Adrenal gland (tissue), 5 donors: Measurements from ENCODE around the gene WDR31.

Source experiments
- POLR2A ChIP-seq, 2 donors: fragments of 450-650 bp; IDR thresholded peaks; one replicate each; pipeline ENCODE4 v1.6.1; 2017; ENCODE audit warnings: antibody characterized with exemption in 2 of 2, mild to moderate bottlenecking in 2 of 2, moderate library complexity in 1 of 2
- TF ChIP-seq, protein P1 (sequence below), 6 experiments: fragments of 450-650 bp in 4 of 6; fragments of 200-600 bp in 2 of 6; sonication (generic) in 1 of 6; IDR thresholded peaks; 1 replicate in 5 of 6; 2 replicates in 1 of 6; pipeline versions ENCODE4 v1.5.1 to v1.8.0; 2016 to 2021; ENCODE audit warnings: antibody characterized with exemption in 6 of 6, mild to moderate bottlenecking in 2 of 6, moderate library complexity in 1 of 6
- donor health status: DM: no; HTN: no; CAD: no.

DNA sequence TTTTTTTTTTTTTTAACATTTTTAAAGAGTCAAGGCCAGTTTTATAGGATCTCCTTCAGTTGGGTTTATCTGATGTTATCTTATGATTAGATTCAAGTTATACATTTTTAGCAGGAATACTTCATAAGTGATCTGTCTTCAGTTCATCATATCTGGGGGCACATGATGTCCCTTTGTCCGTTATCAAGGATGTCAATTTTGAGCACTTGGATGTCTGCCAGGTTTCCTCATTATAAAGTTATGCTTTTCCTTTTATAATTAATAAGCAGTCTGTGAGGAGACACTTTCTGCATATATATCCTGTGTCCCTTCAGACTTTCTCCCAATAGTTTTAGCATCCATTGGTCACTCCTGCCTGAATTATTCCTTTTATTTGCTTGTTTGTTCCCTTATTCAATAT is 24.9 kb upstream of the WDR31 start:
- TF ChIP-seq, protein P1, sequence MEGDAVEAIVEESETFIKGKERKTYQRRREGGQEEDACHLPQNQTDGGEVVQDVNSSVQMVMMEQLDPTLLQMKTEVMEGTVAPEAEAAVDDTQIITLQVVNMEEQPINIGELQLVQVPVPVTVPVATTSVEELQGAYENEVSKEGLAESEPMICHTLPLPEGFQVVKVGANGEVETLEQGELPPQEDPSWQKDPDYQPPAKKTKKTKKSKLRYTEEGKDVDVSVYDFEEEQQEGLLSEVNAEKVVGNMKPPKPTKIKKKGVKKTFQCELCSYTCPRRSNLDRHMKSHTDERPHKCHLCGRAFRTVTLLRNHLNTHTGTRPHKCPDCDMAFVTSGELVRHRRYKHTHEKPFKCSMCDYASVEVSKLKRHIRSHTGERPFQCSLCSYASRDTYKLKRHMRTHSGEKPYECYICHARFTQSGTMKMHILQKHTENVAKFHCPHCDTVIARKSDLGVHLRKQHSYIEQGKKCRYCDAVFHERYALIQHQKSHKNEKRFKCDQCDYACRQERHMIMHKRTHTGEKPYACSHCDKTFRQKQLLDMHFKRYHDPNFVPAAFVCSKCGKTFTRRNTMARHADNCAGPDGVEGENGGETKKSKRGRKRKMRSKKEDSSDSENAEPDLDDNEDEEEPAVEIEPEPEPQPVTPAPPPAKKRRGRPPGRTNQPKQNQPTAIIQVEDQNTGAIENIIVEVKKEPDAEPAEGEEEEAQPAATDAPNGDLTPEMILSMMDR (IDR thresholded peaks at IDR 0.05), result no peak
- TF ChIP-seq POLR2A (IDR thresholded peaks at IDR 0.05), result no peak
